Measurements from ENCODE around the gene TBC1D22A. TPM values are rescaled to one million over a fixed set of nuclear protein-coding genes. Genes with fewer than 3 reads are reported as not detected.

TBC1D22A gene
- total RNA-seq, 1 experiment from 2014 or later: 20.9 TPM

- TF ChIP-seq CEBPB (IDR thresholded peaks at IDR 0.05; ENCODE audit: low read depth): no peak
- TF ChIP-seq, protein P1, sequence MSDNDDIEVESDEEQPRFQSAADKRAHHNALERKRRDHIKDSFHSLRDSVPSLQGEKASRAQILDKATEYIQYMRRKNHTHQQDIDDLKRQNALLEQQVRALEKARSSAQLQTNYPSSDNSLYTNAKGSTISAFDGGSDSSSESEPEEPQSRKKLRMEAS (IDR thresholded peaks at IDR 0.05): no peak
- no peak for TF ChIP-seq CBX3 (IDR thresholded peaks at IDR 0.05; ENCODE audit: low read depth)
- TF ChIP-seq EGR1 (IDR thresholded peaks at IDR 0.05; ENCODE audit: low read depth): no peak
- no peak for TF ChIP-seq SP1 (IDR thresholded peaks at IDR 0.05; ENCODE audit: low read depth)
- no peak for TF ChIP-seq ELF1 (IDR thresholded peaks at IDR 0.05; ENCODE audit: borderline replicate concordance, low read depth)
- no peak for TF ChIP-seq ATF3 (IDR thresholded peaks at IDR 0.05)
- no peak for TF ChIP-seq FOSL1 (IDR thresholded peaks at IDR 0.05; ENCODE audit: low read depth)
- no peak for TF ChIP-seq POLR2AphosphoS5 (IDR thresholded peaks at IDR 0.05; ENCODE audit: low read depth, low read length)
- TF ChIP-seq EZH2 (IDR thresholded peaks at IDR 0.05): no peak
- no peak for TF ChIP-seq SIN3A (IDR thresholded peaks at IDR 0.05; ENCODE audit: low read depth)
- no peak for TF ChIP-seq TCF7L2 (IDR thresholded peaks at IDR 0.05; ENCODE audit: borderline replicate concordance, extremely low read depth, insufficient read depth, insufficient read length)
- no peak for TF ChIP-seq ZBTB33 (IDR thresholded peaks at IDR 0.05; ENCODE audit: extremely low read depth, insufficient replicate concordance, low read length)
- no peak for TF ChIP-seq RAD21 (IDR thresholded peaks at IDR 0.05; ENCODE audit: low read depth)
- no peak for TF ChIP-seq ZFX (IDR thresholded peaks at IDR 0.05)
- TF ChIP-seq, protein P2, sequence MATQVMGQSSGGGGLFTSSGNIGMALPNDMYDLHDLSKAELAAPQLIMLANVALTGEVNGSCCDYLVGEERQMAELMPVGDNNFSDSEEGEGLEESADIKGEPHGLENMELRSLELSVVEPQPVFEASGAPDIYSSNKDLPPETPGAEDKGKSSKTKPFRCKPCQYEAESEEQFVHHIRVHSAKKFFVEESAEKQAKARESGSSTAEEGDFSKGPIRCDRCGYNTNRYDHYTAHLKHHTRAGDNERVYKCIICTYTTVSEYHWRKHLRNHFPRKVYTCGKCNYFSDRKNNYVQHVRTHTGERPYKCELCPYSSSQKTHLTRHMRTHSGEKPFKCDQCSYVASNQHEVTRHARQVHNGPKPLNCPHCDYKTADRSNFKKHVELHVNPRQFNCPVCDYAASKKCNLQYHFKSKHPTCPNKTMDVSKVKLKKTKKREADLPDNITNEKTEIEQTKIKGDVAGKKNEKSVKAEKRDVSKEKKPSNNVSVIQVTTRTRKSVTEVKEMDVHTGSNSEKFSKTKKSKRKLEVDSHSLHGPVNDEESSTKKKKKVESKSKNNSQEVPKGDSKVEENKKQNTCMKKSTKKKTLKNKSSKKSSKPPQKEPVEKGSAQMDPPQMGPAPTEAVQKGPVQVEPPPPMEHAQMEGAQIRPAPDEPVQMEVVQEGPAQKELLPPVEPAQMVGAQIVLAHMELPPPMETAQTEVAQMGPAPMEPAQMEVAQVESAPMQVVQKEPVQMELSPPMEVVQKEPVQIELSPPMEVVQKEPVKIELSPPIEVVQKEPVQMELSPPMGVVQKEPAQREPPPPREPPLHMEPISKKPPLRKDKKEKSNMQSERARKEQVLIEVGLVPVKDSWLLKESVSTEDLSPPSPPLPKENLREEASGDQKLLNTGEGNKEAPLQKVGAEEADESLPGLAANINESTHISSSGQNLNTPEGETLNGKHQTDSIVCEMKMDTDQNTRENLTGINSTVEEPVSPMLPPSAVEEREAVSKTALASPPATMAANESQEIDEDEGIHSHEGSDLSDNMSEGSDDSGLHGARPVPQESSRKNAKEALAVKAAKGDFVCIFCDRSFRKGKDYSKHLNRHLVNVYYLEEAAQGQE (IDR thresholded peaks at IDR 0.05; ENCODE audit: low read depth): no peak
- no peak for TF ChIP-seq JUND (IDR thresholded peaks at IDR 0.05)
- TF ChIP-seq ZNF274 (IDR thresholded peaks at IDR 0.05; ENCODE audit: low read depth, low read length): no peak
- TF ChIP-seq SRF (IDR thresholded peaks at IDR 0.05; ENCODE audit: low read depth): no peak
- ChIA-PET CTCF (no interaction called here), POLR2A (no interaction called here), RAD21 (ENCODE audit: low non-redundant PET in 1 of 2, low total read pairs in 2 of 2, uncharacterized antibody in 2 of 2, unreplicated experiment in 2 of 2) (no interaction called here)
- no peak overlapping the region for H3K27ac ChIP-seq (ENCODE audit: low read depth, low read length)
- H3K9ac ChIP-seq (ENCODE audit: low read length): no peak overlapping the region
- peaks cover 0 to 3% of the 10 kb centered on the region in 2 experiments; a peak in 1 of 4 replicates for H3K36me3 ChIP-seq (ENCODE audit: control insufficient read depth in 1 of 2, insufficient read depth in 2 of 2, low read length in 2 of 2)
- no peak overlapping the region for H2AFZ ChIP-seq (ENCODE audit: low read depth, low read length, poor library complexity, severe bottlenecking)
- no peak for ATAC-seq
- H4K20me1 ChIP-seq (ENCODE audit: insufficient read depth): no peaks in the 10 kb centered on the region
- BruUV-seq (replicated peaks): no TSS peak
- no peak overlapping the region for H3K4me3 ChIP-seq (replicated peaks in 1 of 2; ENCODE audit: low read depth in 1 of 2, low read length in 2 of 2)
- H3K4me2 ChIP-seq (ENCODE audit: low read length): no peak overlapping the region
- no peaks in the 10 kb centered on the region for H3K27me3 ChIP-seq (ENCODE audit: insufficient read depth, low read length)
- no peaks in the 10 kb centered on the region for H3K9me3 ChIP-seq (ENCODE audit: control insufficient read depth in 1 of 2, insufficient read depth in 1 of 2, low read depth in 1 of 2, low read length in 2 of 2)
- intact Hi-C loops (cut with micrococcal nuclease): no loop called here
- H3K4me1 ChIP-seq (ENCODE audit: control insufficient read depth in 1 of 2, insufficient read depth in 2 of 2, low read length in 2 of 2): no peaks in the 10 kb centered on the region
- no peak for DNase-seq (ENCODE audit: low read depth, low spot score)
- H3K79me2 ChIP-seq (ENCODE audit: insufficient read depth, low read length): no peaks in the 10 kb centered on the region
- no peaks in the 10 kb centered on the region for H3K9me2 ChIP-seq (ENCODE audit: insufficient read depth)
Observed at GRCh38 chr22:46891382-46891951, 129.0 kb downstream of the TBC1D22A start.
